Measurements from ENCODE around the gene ZMIZ1.

Gene ZMIZ1

GRCh38 chr10:79079054-79079397 lies 10.3 kb downstream of the ZMIZ1 start:
- DNase-seq (ENCODE audit: low read depth in 3 of 3): no peak

GRCh38 chr10:79079490-79080355 lies 11.0 kb downstream of the ZMIZ1 start:
- DNase-seq (ENCODE audit: low read depth in 3 of 3): no peak

- no peak for DNase-seq (ENCODE audit: low read depth in 3 of 3)
Observed at GRCh38 chr10:79081353-79082034, 12.7 kb downstream of the ZMIZ1 start.

- no peak for DNase-seq (ENCODE audit: low read depth in 3 of 3)
Observed at GRCh38 chr10:79082035-79082373, 13.2 kb downstream of the ZMIZ1 start.

DNA sequence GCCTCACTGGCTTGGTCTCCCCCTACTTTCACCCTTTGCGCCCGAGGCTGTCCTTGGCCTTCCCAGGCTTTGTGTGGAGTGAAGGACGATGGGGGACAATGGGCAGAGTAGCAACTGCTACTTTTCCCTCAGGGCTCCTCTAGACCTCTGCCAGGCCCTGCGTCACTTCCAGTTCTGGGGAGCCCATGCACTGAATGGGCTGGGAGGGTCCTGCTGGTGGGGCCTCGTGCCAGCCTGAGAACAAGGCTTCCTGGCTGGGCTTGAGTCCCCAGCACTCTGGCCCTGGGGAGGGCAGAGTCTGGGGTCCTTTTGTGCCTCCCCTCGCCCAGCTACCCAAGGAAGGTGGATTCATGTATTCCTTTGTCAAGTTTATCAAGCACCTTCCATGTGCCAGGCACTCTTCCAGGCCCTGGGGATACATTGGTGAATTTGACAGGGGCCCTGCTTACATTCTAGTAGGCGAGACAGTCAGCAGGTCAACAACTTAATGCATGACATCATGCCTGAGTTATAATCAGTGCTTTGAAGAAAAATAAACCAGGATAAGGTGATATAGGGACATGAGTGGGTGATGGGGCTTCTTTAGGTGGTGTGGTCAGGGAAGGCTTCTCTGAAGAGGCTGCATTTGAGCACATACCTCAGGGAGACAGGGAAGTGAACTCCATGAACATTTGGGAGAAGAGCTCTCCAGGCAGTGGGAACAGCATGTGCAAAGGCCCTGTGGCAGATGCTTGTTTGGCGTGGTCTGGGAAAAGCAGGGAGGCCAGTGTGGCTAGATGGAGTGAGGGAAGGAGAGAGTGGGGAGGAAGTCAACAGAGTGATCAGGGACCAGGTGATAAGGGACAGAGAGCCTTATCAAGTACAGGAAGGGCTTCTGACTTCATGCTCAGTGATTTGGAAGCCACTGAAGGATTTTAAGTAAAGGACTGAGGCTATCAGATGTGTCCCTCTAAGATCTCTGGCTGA lies 14.1 kb downstream of the ZMIZ1 start:
- no peak for DNase-seq (ENCODE audit: low read depth in 3 of 3)

DNA sequence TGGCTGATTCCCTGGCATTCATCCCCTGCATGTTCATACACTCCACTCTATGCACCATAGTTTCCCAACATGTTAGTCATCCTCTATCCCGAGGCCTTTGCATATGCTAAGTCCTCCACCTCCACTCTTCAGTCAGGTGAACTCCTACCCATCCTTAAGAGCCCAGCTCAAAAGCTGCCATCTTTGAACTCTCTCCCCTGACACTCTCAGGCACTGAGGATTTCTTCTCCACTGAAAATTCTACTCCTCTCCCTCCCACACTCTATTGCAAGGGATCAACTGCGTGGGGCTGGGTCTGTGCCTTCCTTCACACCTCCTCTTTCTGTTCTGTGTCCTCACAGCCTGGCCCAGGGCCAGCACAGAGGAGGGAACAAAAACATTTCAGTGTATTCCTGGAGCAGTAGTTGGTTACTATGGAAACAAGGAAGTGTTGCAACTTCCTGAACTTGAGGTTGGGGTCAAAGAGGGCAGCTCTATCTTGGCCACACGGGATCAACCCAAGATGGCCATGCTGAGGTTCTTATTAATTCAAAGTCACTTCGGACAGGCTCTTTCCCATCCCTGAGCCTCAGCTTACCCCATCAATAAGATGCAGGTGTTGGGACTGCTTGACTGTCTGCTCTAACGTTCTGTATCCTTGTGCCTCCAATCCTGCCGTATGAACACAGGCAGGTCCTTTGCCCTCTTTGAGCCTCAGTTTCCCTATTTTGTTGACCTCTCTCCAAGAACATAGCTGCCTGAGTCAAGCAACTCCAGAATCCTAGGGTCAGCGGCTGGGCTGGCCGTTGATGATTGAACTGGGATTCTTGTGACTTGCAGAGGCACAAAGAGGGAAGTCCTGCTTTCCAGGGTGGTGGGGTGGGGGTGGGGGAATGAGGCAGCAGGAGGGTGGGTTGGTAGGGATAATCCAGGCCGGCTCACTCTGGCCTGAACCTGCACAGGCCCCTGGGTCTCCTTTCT lies 15.5 kb downstream of the ZMIZ1 start:
- DNase-seq (ENCODE audit: low read depth in 3 of 3): no peak

DNA sequence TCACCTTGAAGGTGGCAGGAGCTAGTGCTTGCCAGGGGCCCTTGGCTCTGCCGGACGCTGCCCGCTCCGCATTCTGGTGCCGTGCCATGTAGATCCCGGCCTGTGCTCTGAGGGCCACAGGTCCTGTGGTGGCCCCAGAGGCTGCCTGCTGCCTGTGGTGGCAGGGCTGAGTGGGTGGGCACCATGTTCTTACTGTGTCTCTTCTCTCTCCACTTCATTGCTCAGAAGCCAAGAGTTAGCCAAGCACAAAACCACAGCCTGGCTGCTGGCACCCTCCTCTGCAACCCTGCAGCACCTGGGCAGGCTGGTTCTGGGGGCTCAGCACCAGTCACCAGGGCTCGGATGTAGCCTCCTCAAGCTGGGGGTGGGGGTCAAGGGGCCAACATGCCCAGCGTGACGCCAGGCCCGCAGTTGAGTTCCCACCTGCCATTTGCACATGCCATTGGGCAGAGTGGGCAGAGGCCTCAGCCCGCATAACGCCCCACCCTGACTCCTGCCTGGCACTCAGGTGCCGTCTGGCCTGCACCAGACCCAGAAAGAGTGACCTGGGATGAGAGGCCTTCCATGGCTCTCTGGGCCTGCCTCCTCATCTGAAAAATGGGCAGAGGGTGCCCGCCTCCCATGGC lies 16.3 kb downstream of the ZMIZ1 start:
- no peak for DNase-seq (ENCODE audit: low read depth in 3 of 3)

DNA sequence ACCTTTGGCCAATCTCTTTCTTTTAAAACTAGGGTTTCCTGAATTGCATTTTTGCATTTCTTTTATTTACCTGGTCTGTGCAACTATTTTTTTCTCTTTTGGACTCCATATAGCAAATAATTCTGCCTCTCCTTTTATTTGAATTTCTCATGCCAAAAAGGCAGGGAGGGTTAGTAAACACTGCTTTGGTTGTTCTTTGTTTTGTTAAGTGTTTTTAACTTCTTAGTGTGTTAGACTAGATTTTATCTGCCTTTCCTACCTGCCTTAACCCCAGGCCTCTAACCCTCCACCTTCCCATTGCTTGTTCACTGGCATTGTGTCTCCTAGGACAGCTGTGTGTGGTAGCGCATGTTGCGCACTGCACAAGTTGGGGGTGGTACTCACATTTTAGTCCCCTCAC lies 18.1 kb downstream of the ZMIZ1 start:
- DNase-seq (ENCODE audit: low read depth in 3 of 3): no peak

DNA sequence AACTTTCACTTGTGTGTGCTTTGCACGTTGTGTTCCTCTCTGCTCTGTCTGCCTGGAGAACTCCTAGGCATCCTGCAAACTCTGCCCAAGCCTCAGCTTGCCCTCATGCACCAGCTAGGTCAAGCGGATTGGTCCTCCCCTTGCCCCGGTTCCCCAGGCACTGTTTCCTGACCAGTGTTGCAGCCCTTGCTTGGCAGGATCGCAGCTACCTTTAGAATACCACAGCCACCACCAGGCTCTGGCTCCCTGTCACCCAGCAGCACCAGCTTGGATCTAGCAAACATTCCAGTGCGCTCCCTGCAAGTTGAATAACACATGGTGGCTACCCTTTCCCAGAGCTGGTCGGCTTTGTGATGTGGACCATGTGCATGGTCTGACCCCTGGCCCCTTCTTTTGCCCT lies 19.0 kb downstream of the ZMIZ1 start:
- DNase-seq (ENCODE audit: low read depth in 3 of 3): no peak

GRCh38 chr10:79088176-79088575 lies 19.4 kb downstream of the ZMIZ1 start:
- no peak for DNase-seq (ENCODE audit: low read depth in 3 of 3)

DNA sequence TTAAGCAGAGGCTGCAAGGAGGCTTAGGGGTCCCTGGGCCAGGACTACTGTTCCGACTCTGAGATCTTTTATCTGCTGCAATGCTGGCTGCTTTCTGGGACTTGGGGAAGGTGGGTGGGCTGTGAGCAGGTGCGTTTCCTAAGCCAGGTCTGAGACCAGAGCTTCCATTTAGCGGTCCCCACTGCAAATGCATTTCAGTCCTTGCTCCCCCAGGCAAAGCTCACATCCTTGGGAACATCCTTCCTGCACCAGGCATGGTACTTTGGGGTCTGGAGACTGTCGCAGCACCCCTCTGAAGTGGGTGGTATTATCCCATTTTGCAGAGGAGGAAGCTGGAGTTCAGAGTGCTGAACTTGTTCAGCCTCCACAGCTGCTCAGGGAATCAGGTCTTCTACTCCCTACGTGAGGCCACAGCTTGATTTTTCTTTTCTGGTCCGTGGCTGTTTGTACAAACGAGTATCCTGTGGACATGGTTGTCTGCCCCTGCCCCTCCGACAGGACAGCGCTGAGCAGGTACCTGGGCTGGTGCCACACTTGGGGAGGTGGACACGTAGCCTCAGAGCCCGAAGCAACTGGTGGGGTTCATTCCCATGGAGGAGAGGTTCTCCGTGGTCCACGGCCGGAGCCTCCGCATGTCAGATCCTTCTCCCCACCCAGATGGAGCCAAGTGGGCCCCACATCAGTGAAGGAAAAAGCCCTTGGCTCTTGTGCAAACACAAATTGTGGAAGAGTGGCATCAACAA lies 20.0 kb downstream of the ZMIZ1 start:
- no peak for DNase-seq (ENCODE audit: low read depth in 3 of 3)

DNA sequence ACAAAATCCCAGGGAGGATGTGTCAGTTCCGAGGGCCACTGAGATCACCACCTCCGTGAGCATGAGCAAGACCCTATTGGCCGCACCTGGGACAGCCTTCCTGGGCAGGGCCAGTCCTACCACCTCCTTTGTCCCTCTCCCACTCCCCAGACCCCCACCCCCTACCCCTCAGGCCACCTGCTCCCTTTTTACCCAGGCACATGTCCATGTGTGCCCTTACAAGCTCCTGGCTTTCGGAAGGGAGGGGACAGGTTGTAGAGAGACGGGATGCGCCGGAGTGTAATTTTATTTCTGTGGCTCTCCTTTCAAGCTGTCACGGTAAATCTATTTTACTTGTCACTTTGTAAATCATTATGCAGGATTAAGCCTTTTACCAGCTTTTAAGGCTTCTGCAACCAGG lies 20.9 kb downstream of the ZMIZ1 start:
- no peak for DNase-seq (ENCODE audit: low read depth in 3 of 3)

DNA sequence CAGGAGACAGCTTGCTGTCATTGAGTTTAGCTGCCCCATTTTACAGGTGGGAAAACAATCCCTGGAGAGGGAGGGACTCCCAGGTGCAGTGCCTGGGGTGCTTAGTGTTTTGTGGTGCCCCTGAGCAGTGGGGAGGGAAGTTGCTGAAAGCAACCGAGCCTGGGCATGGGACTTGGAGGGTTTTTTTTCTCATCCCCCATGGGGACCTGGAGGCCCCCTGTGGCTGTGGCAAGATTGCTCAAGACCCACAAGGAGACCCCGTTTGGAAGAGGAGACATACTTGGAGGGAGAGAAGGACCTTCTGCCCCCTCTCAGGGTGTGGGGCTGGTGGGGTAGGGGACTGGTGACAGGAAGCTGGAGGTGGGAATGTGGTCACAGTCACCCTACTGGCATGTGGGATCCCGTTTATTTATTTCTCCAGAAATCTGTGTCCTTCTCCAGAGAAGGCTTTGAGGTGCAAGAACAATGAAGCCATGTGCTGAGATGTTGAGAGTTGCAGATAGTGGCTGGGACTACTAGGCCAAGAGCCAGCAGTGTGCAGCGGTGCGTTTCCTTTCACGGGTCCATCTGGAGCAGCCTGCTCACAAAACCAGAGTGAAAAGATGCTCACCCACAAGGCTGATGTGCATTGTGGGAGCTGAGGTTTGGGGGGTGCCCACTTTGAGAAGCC lies 21.5 kb downstream of the ZMIZ1 start:
- DNase-seq (ENCODE audit: low read depth in 3 of 3): no peak

- DNase-seq (ENCODE audit: low read depth in 3 of 3): no peak
Observed at GRCh38 chr10:79092292-79092896, 23.6 kb downstream of the ZMIZ1 start.

GRCh38 chr10:79093658-79094411 lies 25.1 kb downstream of the ZMIZ1 start:
- DNase-seq (ENCODE audit: low read depth in 3 of 3): no peak

DNA sequence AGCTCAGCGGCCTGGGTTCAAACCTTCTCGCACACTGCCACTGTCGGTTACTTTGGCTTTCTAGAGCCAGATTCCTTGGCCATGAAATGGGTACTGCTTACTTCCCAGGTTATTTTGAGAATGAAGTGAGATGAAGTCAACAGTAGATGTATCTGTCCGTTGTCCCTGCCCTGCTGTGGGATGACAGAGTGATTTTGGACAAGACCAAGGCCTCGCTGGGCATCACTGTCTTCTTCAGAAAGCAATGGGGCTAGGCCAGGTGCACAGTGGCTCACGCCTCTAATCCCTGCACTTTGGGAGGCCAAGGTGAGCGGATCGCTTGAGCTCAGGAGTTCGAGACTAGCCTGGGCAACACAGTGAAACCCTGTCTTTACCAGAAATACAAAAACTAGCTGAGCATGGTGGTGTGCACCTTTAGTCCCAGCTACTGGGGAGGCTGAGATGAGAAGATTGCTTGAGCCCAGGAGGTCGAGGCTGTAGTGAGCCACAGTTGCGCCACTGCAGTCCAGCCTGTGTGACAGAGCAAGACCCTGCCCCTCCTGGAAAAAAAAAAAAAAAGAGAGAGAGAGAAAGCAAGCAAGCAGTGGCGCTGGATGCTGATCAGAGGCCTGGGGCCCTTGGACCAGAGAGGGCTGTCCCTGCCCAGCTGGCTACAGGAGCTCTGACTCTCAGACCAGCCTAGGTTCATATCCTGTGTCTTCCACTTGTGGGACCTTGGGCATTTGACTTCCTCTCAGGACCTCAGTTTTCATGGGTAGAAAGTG lies 25.8 kb downstream of the ZMIZ1 start:
- DNase-seq (ENCODE audit: low read depth in 3 of 3): no peak

- DNase-seq (ENCODE audit: low read depth in 3 of 3): no peak
Observed at GRCh38 chr10:79095316-79095715, 26.6 kb downstream of the ZMIZ1 start.

DNA sequence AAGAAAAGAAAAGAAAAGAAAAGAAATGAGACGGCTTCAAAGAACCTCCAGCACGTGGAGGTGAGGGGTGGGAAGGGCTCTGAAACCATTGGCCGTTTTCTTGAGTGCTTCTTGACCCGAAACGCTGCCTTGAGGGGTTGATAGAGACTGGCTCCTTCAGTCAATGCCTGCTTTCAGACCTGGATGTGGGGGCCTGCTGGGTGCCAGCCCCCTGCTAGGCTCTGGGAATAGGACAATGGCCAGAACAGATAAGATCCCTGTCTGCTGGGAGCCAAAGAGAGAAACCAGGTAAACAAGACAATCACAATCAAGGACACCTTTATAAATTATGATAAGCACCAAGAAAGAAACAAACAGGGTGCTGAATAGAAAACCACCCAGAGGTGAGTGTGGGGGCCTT lies 27.7 kb downstream of the ZMIZ1 start:
- no peak for DNase-seq (ENCODE audit: low read depth in 3 of 3)

Data from stimulated activated CD4-positive, alpha-beta T cell treated with anti-CD3 and anti-CD28 coated beads, TNF-alpha, amount 100 ng/mL, for 24 hours (primary cell).